ENCODE results near the gene PSPN.
"Not testable (repeated sequence)": the region's sequence is repeated elsewhere in the genome, so short reads cannot be mapped to it uniquely, and the experiment has no call there.

PSPN gene

GRCh38 chr19:6413721-6414643 is 38.2 kb upstream of the PSPN start:
- H3K36me3 Mint-ChIP-seq (ENCODE audit: low read depth): peaks cover 24% of the 10 kb centered on the region
- H3K9me3 Mint-ChIP-seq: no peaks in the 10 kb centered on the region
- no peak for ATAC-seq
- H3K4me3 Mint-ChIP-seq: no peak overlapping the region
- H3K27me3 Mint-ChIP-seq: no peaks in the 10 kb centered on the region
- no peaks in the 10 kb centered on the region for H3K4me1 Mint-ChIP-seq
- no peak overlapping the region for H3K27ac Mint-ChIP-seq
- DNase-seq: no peak

GRCh38 chr19:6413291-6413690 is 37.6 kb upstream of the PSPN start:
- DNase-seq (no peak), ATAC-seq (no peak)
- Mint-ChIP-seq H3K4me1 (no peaks in the 10 kb centered on the region), H3K36me3 (ENCODE audit: low read depth) (peaks cover 17% of the 10 kb centered on the region), H3K27ac (no peak overlapping the region), H3K4me3 (no peak overlapping the region), H3K27me3 (no peaks in the 10 kb centered on the region), H3K9me3 (no peaks in the 10 kb centered on the region)

- no peak overlapping the region for H3K4me3 Mint-ChIP-seq
- DNase-seq: peak; percentile 59
Measured at GRCh38 chr19:6412447-6413091, 36.8 kb upstream of the PSPN start.

GRCh38 chr19:6412061-6412446 is 36.3 kb upstream of the PSPN start:
- DNase-seq: no peak
- Mint-ChIP-seq H3K4me1 (no peaks in the 10 kb centered on the region), H3K9me3 (no peaks in the 10 kb centered on the region), H3K36me3 (ENCODE audit: low read depth) (peaks cover 12% of the 10 kb centered on the region), H3K27ac (no peak overlapping the region), H3K27me3 (no peaks in the 10 kb centered on the region), H3K4me3 (no peak overlapping the region)
- no peak for ATAC-seq

More at GRCh38 chr19:6412447-6413091, 36.8 kb upstream of the PSPN start:
- Mint-ChIP-seq H3K27me3 (no peaks in the 10 kb centered on the region), H3K27ac (no peak overlapping the region), H3K36me3 (ENCODE audit: low read depth) (peaks cover 12% of the 10 kb centered on the region), H3K9me3 (no peaks in the 10 kb centered on the region), H3K4me1 (no peaks in the 10 kb centered on the region)
- ATAC-seq: peak; percentile 53

- H3K9me3 Mint-ChIP-seq: no peaks in the 10 kb centered on the region
- DNase-seq (no peak), ATAC-seq (no peak)
- no peak overlapping the region for H3K4me3 Mint-ChIP-seq
- H3K27ac Mint-ChIP-seq: no peak overlapping the region
- H3K36me3 Mint-ChIP-seq (ENCODE audit: low read depth): peaks cover 7% of the 10 kb centered on the region
- no peaks in the 10 kb centered on the region for H3K27me3 Mint-ChIP-seq
- no peaks in the 10 kb centered on the region for H3K4me1 Mint-ChIP-seq
Measured at GRCh38 chr19:6409346-6409745, 33.6 kb upstream of the PSPN start.

GRCh38 chr19:6406401-6406800 is 30.7 kb upstream of the PSPN start:
- Mint-ChIP-seq H3K9me3 (no peaks in the 10 kb centered on the region), H3K4me3 (no peak overlapping the region), H3K27ac (no peak overlapping the region), H3K4me1 (no peaks in the 10 kb centered on the region), H3K36me3 (ENCODE audit: low read depth) (no peaks in the 10 kb centered on the region), H3K27me3 (no peaks in the 10 kb centered on the region)
- DNase-seq (no peak), ATAC-seq (no peak)

GRCh38 chr19:6402837-6403608 is 27.3 kb upstream of the PSPN start:
- Mint-ChIP-seq H3K36me3 (ENCODE audit: low read depth) (no peaks in the 10 kb centered on the region), H3K4me3 (no peak overlapping the region), H3K27ac (no peak overlapping the region), H3K4me1 (no peaks in the 10 kb centered on the region), H3K27me3 (no peaks in the 10 kb centered on the region), H3K9me3 (no peaks in the 10 kb centered on the region)
- ATAC-seq (no peak), DNase-seq (no peak)

GRCh38 chr19:6402058-6402457 is 26.3 kb upstream of the PSPN start:
- Mint-ChIP-seq H3K27ac (no peak overlapping the region), H3K4me1 (no peaks in the 10 kb centered on the region)
- no peak for ATAC-seq

GRCh38 chr19:6400062-6400944 is 24.6 kb upstream of the PSPN start:
- H3K4me3 Mint-ChIP-seq; H3K36me3 Mint-ChIP-seq (ENCODE audit: low read depth); ATAC-seq; H3K9me3 Mint-ChIP-seq; H3K27ac Mint-ChIP-seq; H3K4me1 Mint-ChIP-seq; DNase-seq; H3K27me3 Mint-ChIP-seq: not testable (repeated sequence)

More at GRCh38 chr19:6402058-6402457, 26.3 kb upstream of the PSPN start:
- no peak for DNase-seq
- no peaks in the 10 kb centered on the region for H3K36me3 Mint-ChIP-seq (ENCODE audit: low read depth)
- H3K9me3 Mint-ChIP-seq: no peaks in the 10 kb centered on the region
- no peaks in the 10 kb centered on the region for H3K27me3 Mint-ChIP-seq
- H3K4me3 Mint-ChIP-seq: no peak overlapping the region

- Mint-ChIP-seq H3K27ac (no peak overlapping the region), H3K27me3 (no peaks in the 10 kb centered on the region), H3K9me3 (no peaks in the 10 kb centered on the region), H3K4me1 (peaks cover 19% of the 10 kb centered on the region), H3K4me3 (no peak overlapping the region), H3K36me3 (ENCODE audit: low read depth) (peaks cover 6% of the 10 kb centered on the region)
- no peak for ATAC-seq
- no peak for DNase-seq
Measured at GRCh38 chr19:6396305-6396704, 20.6 kb upstream of the PSPN start.

GRCh38 chr19:6394831-6395230 is 19.1 kb upstream of the PSPN start:
- ATAC-seq (no peak), DNase-seq (no peak)
- H3K4me1 Mint-ChIP-seq: peaks cover 22% of the 10 kb centered on the region
- H3K27me3 Mint-ChIP-seq: no peaks in the 10 kb centered on the region
- no peaks in the 10 kb centered on the region for H3K9me3 Mint-ChIP-seq
- H3K36me3 Mint-ChIP-seq (ENCODE audit: low read depth): peaks cover 12% of the 10 kb centered on the region
- peak overlapping the region; percentile 6 for H3K4me3 Mint-ChIP-seq
- H3K27ac Mint-ChIP-seq: peak overlapping the region; percentile 47

- Mint-ChIP-seq H3K4me1 (peaks cover 22% of the 10 kb centered on the region), H3K27ac (peak overlapping the region; percentile 93), H3K36me3 (ENCODE audit: low read depth) (peaks cover 16% of the 10 kb centered on the region), H3K4me3 (peak overlapping the region; percentile 91), H3K27me3 (no peaks in the 10 kb centered on the region), H3K9me3 (no peaks in the 10 kb centered on the region)
- no peak for DNase-seq
- no peak for ATAC-seq
Measured at GRCh38 chr19:6393983-6394412, 18.3 kb upstream of the PSPN start.

GRCh38 chr19:6393074-6393982 is 17.6 kb upstream of the PSPN start, which contains the start of gene GTF2F1:
GTF2F1 (minus strand) TSS chr19:6393164; CDS start chr19:6392995, 169 bp downstream.
- Mint-ChIP-seq H3K36me3 (ENCODE audit: low read depth) (peaks cover 19% of the 10 kb centered on the region), H3K4me3 (peak within 1 kb of the TSS; percentile 91), H3K9me3 (no peaks in the 10 kb centered on the region), H3K27me3 (no peaks in the 10 kb centered on the region), H3K4me1 (peaks cover 22% of the 10 kb centered on the region), H3K27ac (peak within 1 kb of the TSS; percentile 93)
- ATAC-seq (peak; percentile 87), DNase-seq (peak; percentile 96)
